GM18951 (cell line): Measurements from ENCODE around the gene ITPR3.
"Not testable (repeated sequence)": the region's sequence is repeated elsewhere in the genome, so short reads cannot be mapped to it uniquely, and the experiment has no call there.

ENCODE experiments used
- POLR2A ChIP-seq: IDR thresholded peaks from 4 replicates; pipeline ENCODE4 v1.6.1; 2011; ENCODE audit warnings: mild to moderate bottlenecking; ENCODE audit not compliant: insufficient read length, insufficient read depth; ENCODE audit errors: extremely low read depth
- in situ Hi-C: fragments of 300-500 bp; cut with MboI; formaldehyde crosslinking; loops from one replicate; pipeline ENCODE4 v1.12.0; 2022; ENCODE audit warnings: low sequenced_read_pairs, mixed read lengths, inconsistent platforms; ENCODE audit not compliant: unreplicated experiment

The ITPR3 gene

GRCh38 chr6:33624856-33625255 lies 3.7 kb downstream of the ITPR3 start:
- TF ChIP-seq POLR2A: no peak
- in situ Hi-C loops: no loop called here

- in situ Hi-C loops: no loop called here
- no peak for TF ChIP-seq POLR2A
Measured at GRCh38 chr6:33627876-33628275, 6.8 kb downstream of the ITPR3 start.

GRCh38 chr6:33628401-33628964 lies 7.4 kb downstream of the ITPR3 start:
- in situ Hi-C loops: no loop called here
- TF ChIP-seq POLR2A: no peak

GRCh38 chr6:33630014-33630413 lies 8.9 kb downstream of the ITPR3 start:
- in situ Hi-C loops: no loop called here
- no peak for TF ChIP-seq POLR2A

GRCh38 chr6:33631521-33631920 lies 10.4 kb downstream of the ITPR3 start:
- in situ Hi-C loops: not testable (repeated sequence)

- in situ Hi-C loops: no loop called here
- no peak for TF ChIP-seq POLR2A
Measured at GRCh38 chr6:33631971-33632557, 10.9 kb downstream of the ITPR3 start.

GRCh38 chr6:33632558-33633039 lies 11.5 kb downstream of the ITPR3 start:
- in situ Hi-C loops: no loop called here

GRCh38 chr6:33633084-33633461 lies 12.0 kb downstream of the ITPR3 start:
- no peak for TF ChIP-seq POLR2A

More at GRCh38 chr6:33632558-33633039, 11.5 kb downstream of the ITPR3 start:
- no peak for TF ChIP-seq POLR2A

GRCh38 chr6:33633462-33634158 lies 12.5 kb downstream of the ITPR3 start:
- in situ Hi-C loops: no loop called here
- no peak for TF ChIP-seq POLR2A

More at GRCh38 chr6:33633084-33633461, 12.0 kb downstream of the ITPR3 start:
- in situ Hi-C loops: no loop called here

GRCh38 chr6:33634161-33634727 lies 13.1 kb downstream of the ITPR3 start:
- no peak for TF ChIP-seq POLR2A
- in situ Hi-C loops: no loop called here

GRCh38 chr6:33634946-33635345 lies 13.8 kb downstream of the ITPR3 start:
- in situ Hi-C loops: no loop called here
- TF ChIP-seq POLR2A: no peak

- in situ Hi-C loops: no loop called here
- TF ChIP-seq POLR2A: no peak
Measured at GRCh38 chr6:33636655-33637054, 15.5 kb downstream of the ITPR3 start.

- in situ Hi-C loops: no loop called here
- TF ChIP-seq POLR2A: no peak
Measured at GRCh38 chr6:33638556-33638955, 17.4 kb downstream of the ITPR3 start.

GRCh38 chr6:33639559-33639958 lies 18.4 kb downstream of the ITPR3 start:
- no peak for TF ChIP-seq POLR2A
- in situ Hi-C loops: no loop called here
